CD4-positive, alpha-beta memory T cell (primary cell): ENCODE data around the gene C10orf95. TPM values are rescaled to one million over a fixed set of nuclear protein-coding genes. Genes with fewer than 3 reads are reported as not detected.

ENCODE experiments used
- CTCF ChIA-PET: fragments of 350-600 bp; sonication (Branson Sonifier 250); formaldehyde crosslinking; loops from one replicate; lab custom pipeline; 2021; ENCODE audit warnings: inconsistent platforms; ENCODE audit not compliant: partially characterized antibody; lab: Charles Lee
- POLR2A ChIA-PET: fragments of 350-600 bp; sonication (Branson Sonifier 250); formaldehyde crosslinking; loops from one replicate; lab custom pipeline; 2021; ENCODE audit not compliant: partially characterized antibody; lab: Charles Lee
- DNase-seq, 5 donors: peaks; one replicate each; pipeline versions ENCODE4 v3.0.0 to v3.0.0-alpha.2; 2020 to 2022; ENCODE audit warnings: mixed read lengths in 1 of 5
- H3K27ac ChIP-seq: one replicate; pipeline ENCODE4 v1.7.0; 2013; ENCODE audit warnings: low read depth, low read length
- H3K27me3 ChIP-seq: 2 replicates; pipeline ENCODE4 v1.7.0; 2013; ENCODE audit warnings: mild to moderate bottlenecking, low read length, moderate library complexity; ENCODE audit not compliant: insufficient read depth
- H3K36me3 ChIP-seq: 2 replicates; pipeline ENCODE4 v1.7.0; 2013; ENCODE audit warnings: mild to moderate bottlenecking, low read length, moderate library complexity; ENCODE audit not compliant: insufficient read depth
- H3K4me1 ChIP-seq: 2 replicates; pipeline ENCODE4 v1.7.0; 2013; ENCODE audit warnings: mild to moderate bottlenecking, low read length, moderate library complexity; ENCODE audit not compliant: insufficient read depth
- H3K4me3 ChIP-seq, 2 donors: one replicate each; pipeline ENCODE4 v1.7.0; 2013; ENCODE audit warnings: low read length in 2 of 2, mild to moderate bottlenecking in 1 of 2
- H3K9me3 ChIP-seq, 2 donors: one replicate each; pipeline ENCODE4 v1.7.0; 2013; ENCODE audit warnings: low read length in 2 of 2, control low read depth in 1 of 2; ENCODE audit not compliant: control insufficient read depth in 1 of 2
- H3K27ac Mint-ChIP-seq, 7 donors: one replicate each; pipeline ENCODE4 v1.8.0; 2020 to 2021; ENCODE audit warnings: mixed read lengths in 7 of 7, mild to moderate bottlenecking in 6 of 7, inconsistent platforms in 3 of 7, moderate library complexity in 3 of 7
- H3K27me3 Mint-ChIP-seq, 2 donors: one replicate each; pipeline ENCODE4 v1.8.0; 2020 to 2021; ENCODE audit warnings: mixed read lengths in 2 of 2
- H3K36me3 Mint-ChIP-seq, 2 donors: one replicate each; pipeline ENCODE4 v1.8.0; 2020 to 2021; ENCODE audit warnings: mixed read lengths in 2 of 2, inconsistent platforms in 1 of 2, mild to moderate bottlenecking in 1 of 2
- H3K4me1 Mint-ChIP-seq, 4 donors: one replicate each; pipeline ENCODE4 v1.8.0; 2020 to 2021; ENCODE audit warnings: mixed read lengths in 4 of 4, mild to moderate bottlenecking in 1 of 4
- H3K4me3 Mint-ChIP-seq, 8 donors: one replicate each; pipeline ENCODE4 v1.8.0; 2020 to 2021; ENCODE audit warnings: mixed read lengths in 8 of 8, mild to moderate bottlenecking in 7 of 8, moderate library complexity in 6 of 8, inconsistent platforms in 3 of 8
- H3K9me3 Mint-ChIP-seq, 8 donors: one replicate each; pipeline ENCODE4 v1.8.0; 2020 to 2021; ENCODE audit warnings: mixed read lengths in 8 of 8, mild to moderate bottlenecking in 5 of 8, inconsistent platforms in 3 of 8, moderate library complexity in 1 of 8
- intact Hi-C: fragments of 100-400 bp; cut with micrococcal nuclease; formaldehyde crosslinking; loops from one replicate; pipeline ENCODE4 v1.15.1; 2023
- polyA plus RNA-seq, 2 donors: library from polyadenylated mRNA; unstranded; fragments of 300-500 nt; fragmentation: Illumina TruSeq; gene quantifications; one replicate each; pipeline ENCODE4 v1.2.3, GENCODE V29; 2021
- total RNA-seq, 2 experiments: library from RNA; stranded (reverse); gene quantifications; one replicate each; pipeline ENCODE4 v1.2.3, GENCODE V29; 2021

Gene C10orf95
- total and polyA plus RNA-seq, 4 experiments from 2014 or later: 0.41 to 1.6 (median 0.65) TPM

GRCh38 chr10:102420714-102421506, 30.4 kb downstream of the C10orf95 start, which contains the start of gene FBXL15:
FBXL15 (plus strand) TSS chr10:102420836; CDS start chr10:102421130, 294 bp downstream.
- Histone ChIP-seq H3K27me3 (peaks cover 10% of the 10 kb centered on the region), H3K27ac (peak within 1 kb of the TSS; percentile 64), H3K36me3 (peaks cover 10% of the 10 kb centered on the region), H3K4me1 (peaks cover 37% of the 10 kb centered on the region), H3K4me3 (peak within 1 kb of the TSS; percentile 61 to 90), H3K9me3 (no peaks in the 10 kb centered on the region)
- H3K4me3 Mint-ChIP-seq: peak within 1 kb of the TSS; percentile 90 to 99 (median 96)
- peak; percentile 92 to 94 (median 93) for DNase-seq
- peaks cover 11 to 18% of the 10 kb centered on the region in 2 donors for H3K27me3 Mint-ChIP-seq
- peak within 1 kb of the TSS; percentile 92 to 98 (median 96) for H3K27ac Mint-ChIP-seq
- H3K4me1 Mint-ChIP-seq: peaks cover 16 to 53% (median 33%) of the 10 kb centered on the region in 4 donors
- POLR2A ChIA-PET: interaction anchor here (0.7 to 8.2 kb wide), 21 partner anchors 10 to 283 kb away, joined by 3 to 198 read pairs (median 7); partner anchors contain the start of genes ACTR1A, C10orf95, CUEDC2 and GBF1
- H3K9me3 Mint-ChIP-seq: peaks cover 0 to 5% (median 0%) of the 10 kb centered on the region in 8 donors
- H3K36me3 Mint-ChIP-seq: peaks cover 0 to 10% of the 10 kb centered on the region in 2 donors
- intact Hi-C loops: loop anchor here (1.0 kb wide), 6 partner anchors 11 to 81 kb away; partner anchors contain the start of genes ACTR1A and CUEDC2
- CTCF ChIA-PET: interaction anchor here (1.1 to 5.6 kb wide), 13 partner anchors 9 to 190 kb away, joined by 3 to 42 read pairs (median 9); partner anchors contain the start of genes ACTR1A, C10orf95 and CUEDC2

GRCh38 chr10:102420181-102420713, 31.1 kb downstream of the C10orf95 start:
- H3K4me3 Mint-ChIP-seq: peak overlapping the region; percentile 90 to 99 (median 96)
- POLR2A ChIA-PET: interaction anchor here (0.7 to 8.2 kb wide), 19 partner anchors 9 to 282 kb away, joined by 3 to 198 read pairs (median 9); partner anchors contain the start of genes ACTR1A, C10orf95, CUEDC2 and GBF1

GRCh38 chr10:102419269-102420180, 31.8 kb downstream of the C10orf95 start:
- intact Hi-C loops: loop anchor here (1.0 kb wide), 1 partner anchor 83 kb away; the partner anchor contains the start of gene ACTR1A
- peaks cover 13 to 23% of the 10 kb centered on the region in 2 donors for H3K27me3 Mint-ChIP-seq

More at GRCh38 chr10:102420181-102420713, 31.1 kb downstream of the C10orf95 start:
- DNase-seq: no peak
- Histone ChIP-seq H3K27me3 (peaks cover 13% of the 10 kb centered on the region), H3K9me3 (no peaks in the 10 kb centered on the region), H3K4me1 (peaks cover 37% of the 10 kb centered on the region), H3K4me3 (peak overlapping the region; percentile 61 to 90), H3K36me3 (peaks cover 10% of the 10 kb centered on the region), H3K27ac (peak overlapping the region; percentile 64)
- intact Hi-C loops: loop anchor here (1.0 kb wide), 1 partner anchor 82 kb away; the partner anchor contains the start of gene ACTR1A
- H3K27me3 Mint-ChIP-seq: peaks cover 13 to 22% of the 10 kb centered on the region in 2 donors
- CTCF ChIA-PET: interaction anchor here (1.1 to 5.6 kb wide), 9 partner anchors 10 to 188 kb away, joined by 3 to 42 read pairs (median 9); partner anchors contain the start of genes ACTR1A and CUEDC2
- H3K4me1 Mint-ChIP-seq: peaks cover 14 to 53% (median 33%) of the 10 kb centered on the region in 4 donors
- H3K27ac Mint-ChIP-seq: peak overlapping the region; percentile 92 to 98 (median 96)
- H3K36me3 Mint-ChIP-seq: peaks cover 0 to 8% of the 10 kb centered on the region in 2 donors
- peaks cover 0 to 5% (median 0%) of the 10 kb centered on the region in 8 donors for H3K9me3 Mint-ChIP-seq

GRCh38 chr10:102418622-102419268, 32.6 kb downstream of the C10orf95 start, which contains the start of gene PSD:
PSD (minus strand) TSS chr10:102418785; CDS start chr10:102417038, 1,747 bp downstream.
- no peak within 1 kb of the TSS for H3K27ac ChIP-seq
- H3K4me1 ChIP-seq: peaks cover 37% of the 10 kb centered on the region
- Mint-ChIP-seq H3K27ac (peak within 1 kb of the TSS in 3 of 7 donors; percentile 71 to 96 (median 85)), H3K4me3 (peak within 1 kb of the TSS; percentile 90 to 99 (median 96)), H3K9me3 (peaks cover 0 to 5% (median 0%) of the 10 kb centered on the region in 8 donors), H3K27me3 (peaks cover 13 to 29% of the 10 kb centered on the region in 2 donors), H3K4me1 (peaks cover 14 to 48% (median 33%) of the 10 kb centered on the region in 4 donors), H3K36me3 (peaks cover 0 to 8% of the 10 kb centered on the region in 2 donors)
- H3K4me3 ChIP-seq: peak within 1 kb of the TSS; percentile 61 to 90
- no peaks in the 10 kb centered on the region for H3K9me3 ChIP-seq
- H3K36me3 ChIP-seq: peaks cover 6% of the 10 kb centered on the region
- ChIA-PET CTCF (no interaction called here), POLR2A (no interaction called here)
- intact Hi-C loops: no loop called here
- H3K27me3 ChIP-seq: peaks cover 13% of the 10 kb centered on the region
- DNase-seq: peak in 1 of 5 donors; percentile 24

More at GRCh38 chr10:102419269-102420180, 31.8 kb downstream of the C10orf95 start:
- peaks cover 13% of the 10 kb centered on the region for H3K27me3 ChIP-seq
- Mint-ChIP-seq H3K4me3 (peak overlapping the region; percentile 90 to 99 (median 96)), H3K36me3 (peaks cover 0 to 8% of the 10 kb centered on the region in 2 donors), H3K4me1 (peaks cover 14 to 53% (median 33%) of the 10 kb centered on the region in 4 donors), H3K27ac (peak overlapping the region in 4 of 7 donors; percentile 65 to 98 (median 96)), H3K9me3 (peaks cover 0 to 5% (median 0%) of the 10 kb centered on the region in 8 donors)
- ChIA-PET POLR2A (interaction anchor here (1.0 to 8.2 kb wide), 14 partner anchors 9 to 281 kb away, joined by 3 to 198 read pairs (median 20); partner anchors contain the start of genes ACTR1A, C10orf95, CUEDC2 and GBF1), CTCF (interaction anchor here (1.1 to 5.6 kb wide), 7 partner anchors 15 to 188 kb away, joined by 3 to 42 read pairs (median 9); partner anchors contain the start of genes ACTR1A and CUEDC2)
- DNase-seq: peak; percentile 53 to 75 (median 70)
- H3K4me1 ChIP-seq: peaks cover 37% of the 10 kb centered on the region
- H3K4me3 ChIP-seq: peak overlapping the region; percentile 61 to 90
- H3K27ac ChIP-seq: no peak overlapping the region
- no peaks in the 10 kb centered on the region for H3K9me3 ChIP-seq
- H3K36me3 ChIP-seq: peaks cover 10% of the 10 kb centered on the region

GRCh38 chr10:102416695-102417094, 34.6 kb downstream of the C10orf95 start:
- peaks cover 25% of the 10 kb centered on the region for H3K4me1 ChIP-seq
- Mint-ChIP-seq H3K9me3 (peaks cover 0 to 6% (median 0%) of the 10 kb centered on the region in 8 donors), H3K36me3 (peaks cover 0 to 8% of the 10 kb centered on the region in 2 donors), H3K27me3 (peaks cover 14 to 32% of the 10 kb centered on the region in 2 donors), H3K4me3 (no peak overlapping the region), H3K4me1 (peaks cover 12 to 41% (median 21%) of the 10 kb centered on the region in 4 donors), H3K27ac (no peak overlapping the region)
- no peaks in the 10 kb centered on the region for H3K36me3 ChIP-seq
- intact Hi-C loops: no loop called here
- H3K9me3 ChIP-seq: no peaks in the 10 kb centered on the region
- H3K27me3 ChIP-seq: peaks cover 13% of the 10 kb centered on the region
- H3K27ac ChIP-seq: no peak overlapping the region
- ChIA-PET CTCF (interaction anchor here (0.8 kb wide), 1 partner anchor 16 kb away, joined by 4 read pairs; no protein-coding TSS in a partner anchor), POLR2A (no interaction called here)
- peak in 1 of 5 donors; percentile 32 for DNase-seq
- no peak overlapping the region for H3K4me3 ChIP-seq
